DOHH2 (cell line): ENCODE data around the gene ISL2.
A peak's percentile ranks its signal among the peaks of the same experiment; 100 is the strongest.

Experiments
- H3F3A ChIP-seq: fragments of 200-600 bp; sonication (generic), shearing (Covaris generic); 2 replicates; pipeline ENCODE4 v1.6.0; 2016; ENCODE audit warnings: antibody characterized with exemption, mild to moderate bottlenecking; ENCODE audit not compliant: control insufficient read depth, insufficient read depth
- H3K27ac ChIP-seq: fragments of 200-600 bp; sonication (generic); 2 replicates; pipeline ENCODE4 v1.5.1; 2014; ENCODE audit warnings: low read depth, mild to moderate bottlenecking, low read length, moderate library complexity
- H3K27me3 ChIP-seq: fragments of 200-600 bp; sonication (generic); 2 replicates; pipeline ENCODE4 v1.6.1; 2014; ENCODE audit warnings: mild to moderate bottlenecking, low read length, mixed read lengths; ENCODE audit not compliant: control insufficient read depth
- H3K36me3 ChIP-seq: fragments of 200-600 bp; sonication (generic); 2 replicates; pipeline ENCODE4 v1.6.1; 2014; ENCODE audit warnings: mild to moderate bottlenecking, low read length, moderate library complexity, mixed read lengths; ENCODE audit not compliant: control insufficient read depth
- H3K4me1 ChIP-seq: fragments of 200-600 bp; sonication (generic); 2 replicates; pipeline ENCODE4 v1.6.1; 2014; ENCODE audit warnings: mild to moderate bottlenecking, low read length, mixed read lengths; ENCODE audit not compliant: control insufficient read depth
- H3K4me2 ChIP-seq: fragments of 200-600 bp; sonication (generic); 2 replicates; pipeline ENCODE4 v1.6.0; 2014; ENCODE audit warnings: mild to moderate bottlenecking, low read length, moderate library complexity
- H3K4me3 ChIP-seq: fragments of 200-600 bp; sonication (generic); 2 replicates; pipeline ENCODE4 v1.5.1; 2014; ENCODE audit warnings: mild to moderate bottlenecking, low read length, mixed read lengths
- H3K79me2 ChIP-seq: fragments of 200-600 bp; sonication (generic); 2 replicates; pipeline ENCODE4 v1.6.1; 2014; ENCODE audit warnings: mild to moderate bottlenecking, low read length, mixed read lengths; ENCODE audit not compliant: control insufficient read depth
- H3K9me2 ChIP-seq: fragments of 200-600 bp; sonication (generic); replicated peaks from 2 replicates; pipeline ENCODE4 v1.6.1; 2014; ENCODE audit warnings: mild to moderate bottlenecking, low read length, mixed read lengths; ENCODE audit not compliant: control insufficient read depth
- H3K9me3 ChIP-seq: fragments of 200-600 bp; sonication (generic); 2 replicates; pipeline ENCODE4 v1.6.1; 2014; ENCODE audit warnings: antibody characterized with exemption, low read length, mixed read lengths; ENCODE audit not compliant: control insufficient read depth, insufficient read depth
- H4K20me1 ChIP-seq: fragments of 200-600 bp; sonication (generic); 2 replicates; pipeline ENCODE4 v1.6.0; 2014; ENCODE audit warnings: low read depth, mild to moderate bottlenecking, antibody characterized with exemption, low read length, moderate library complexity; ENCODE audit not compliant: control insufficient read depth, insufficient read depth
- CTCF ChIP-seq: fragments of 200-600 bp; sonication (generic); IDR thresholded peaks from one replicate; pipeline ENCODE4 v1.5.1; 2014; ENCODE audit warnings: antibody characterized with exemption, mild to moderate bottlenecking, low read depth, low read length; ENCODE audit not compliant: poor library complexity, severe bottlenecking
- EZH2phosphoT487 ChIP-seq: fragments of 200-600 bp; sonication (generic); IDR thresholded peaks from 2 replicates; pipeline ENCODE4 v1.6.1; 2017; ENCODE audit warnings: borderline replicate concordance, mild to moderate bottlenecking, antibody characterized with exemption, low read length, moderate library complexity, mixed read lengths

ISL2 gene

GRCh38 chr15:76335307-76336253, 993 bp upstream of the ISL2 start:
- H3K36me3 ChIP-seq, result peaks cover 10% of the 10 kb centered on the region
- H3K27me3 ChIP-seq, result peaks cover 7% of the 10 kb centered on the region
- no peaks in the 10 kb centered on the region for H3K9me3 ChIP-seq
- H4K20me1 ChIP-seq, result peaks cover 8% of the 10 kb centered on the region; the same call in 1 of the 2 replicates
- peak overlapping the region; percentile 72 for H3K4me2 ChIP-seq
- peaks cover 39% of the 10 kb centered on the region for H3K79me2 ChIP-seq
- peaks cover 10% of the 10 kb centered on the region for H3F3A ChIP-seq
- no peaks in the 10 kb centered on the region for H3K9me2 ChIP-seq
- peak overlapping the region; percentile 69 for H3K27ac ChIP-seq
- H3K4me3 ChIP-seq, result peak overlapping the region; percentile 90
- TF ChIP-seq EZH2phosphoT487 (no peak), CTCF (no peak)
- peaks cover 42% of the 10 kb centered on the region for H3K4me1 ChIP-seq

DNA sequence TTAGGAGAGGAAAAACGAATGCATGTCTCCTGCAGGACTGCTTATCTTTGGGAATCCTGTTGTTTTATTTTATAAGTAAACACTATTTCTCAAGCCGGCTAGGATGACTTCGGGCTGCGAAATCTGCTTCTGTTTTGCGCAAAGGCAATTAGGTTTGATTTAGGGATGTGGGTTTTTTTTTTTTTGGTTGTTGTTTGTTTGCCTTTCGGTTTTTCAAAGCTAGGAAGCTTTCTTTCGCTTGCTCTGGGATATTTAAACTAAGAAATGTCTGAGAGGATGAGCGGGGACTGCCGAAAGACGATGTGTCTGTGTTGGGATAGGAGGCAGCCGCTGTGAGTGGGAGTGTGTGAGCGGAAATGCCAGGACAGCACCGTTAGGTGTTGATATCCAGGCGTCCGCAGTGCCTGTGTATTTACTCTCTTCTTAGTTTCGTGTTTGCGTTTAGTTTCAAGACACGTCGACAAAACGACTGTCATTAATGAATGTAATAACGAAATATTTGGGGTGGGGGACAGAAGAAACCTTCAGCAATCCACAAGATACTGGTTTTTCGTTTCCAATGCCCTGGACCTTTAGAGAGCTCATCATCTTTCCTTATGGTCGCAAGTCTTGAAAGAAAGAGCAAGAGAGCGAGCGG, 604 bp downstream of the ISL2 start:
- Histone ChIP-seq H3K4me3 (peak overlapping the region; percentile 90), H3K4me2 (peak overlapping the region; percentile 72), H3K36me3 (peaks cover 22% of the 10 kb centered on the region), H3K79me2 (peaks cover 39% of the 10 kb centered on the region), H3K9me3 (no peaks in the 10 kb centered on the region), H3K4me1 (peaks cover 42% of the 10 kb centered on the region), H3F3A (peaks cover 10% of the 10 kb centered on the region), H4K20me1 (peaks cover 8% of the 10 kb centered on the region; the same call in 1 of the 2 replicates), H3K9me2 (no peaks in the 10 kb centered on the region), H3K27ac (peak overlapping the region; percentile 41), H3K27me3 (peaks cover 7% of the 10 kb centered on the region)
- no peak for TF ChIP-seq CTCF
- TF ChIP-seq EZH2phosphoT487, result no peak

DNA sequence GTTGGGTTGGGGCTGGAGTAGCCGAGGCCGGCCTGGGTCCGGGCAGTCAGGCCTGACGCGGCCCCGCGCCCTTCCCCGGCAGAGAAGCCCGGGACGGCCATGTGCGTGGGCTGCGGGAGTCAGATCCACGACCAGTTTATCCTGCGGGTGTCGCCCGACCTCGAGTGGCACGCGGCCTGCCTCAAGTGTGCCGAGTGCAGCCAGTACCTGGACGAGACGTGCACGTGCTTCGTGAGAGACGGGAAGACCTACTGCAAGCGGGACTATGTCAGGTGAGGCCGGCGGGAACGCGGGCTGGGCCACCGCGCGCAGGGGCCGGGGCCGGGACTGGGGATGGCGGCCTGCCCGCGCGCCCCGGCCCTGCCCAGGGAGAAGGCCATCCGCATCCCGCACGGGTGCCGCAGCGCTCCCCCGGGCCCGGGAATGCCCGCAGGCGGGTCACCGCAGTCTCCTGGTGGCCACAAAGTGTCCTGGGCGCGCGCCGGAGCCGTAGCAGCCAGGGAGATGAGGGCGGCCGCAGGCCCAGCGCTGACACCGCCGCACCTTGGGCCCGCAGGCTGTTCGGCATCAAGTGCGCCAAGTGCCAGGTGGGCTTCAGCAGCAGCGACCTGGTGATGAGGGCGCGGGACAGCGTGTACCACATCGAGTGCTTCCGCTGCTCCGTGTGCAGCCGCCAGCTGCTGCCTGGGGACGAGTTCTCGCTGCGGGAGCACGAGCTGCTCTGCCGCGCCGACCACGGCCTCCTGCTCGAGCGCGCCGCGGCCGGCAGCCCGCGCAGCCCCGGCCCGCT, 1.3 kb downstream of the ISL2 start:
- H3K27me3 ChIP-seq, result peaks cover 7% of the 10 kb centered on the region
- peaks cover 8% of the 10 kb centered on the region; the same call in 1 of the 2 replicates for H4K20me1 ChIP-seq
- peaks cover 23% of the 10 kb centered on the region for H3K36me3 ChIP-seq
- TF ChIP-seq EZH2phosphoT487 (no peak), CTCF (no peak)
- H3K27ac ChIP-seq, result peak overlapping the region; percentile 41; the same call in 1 of the 2 replicates
- peaks cover 42% of the 10 kb centered on the region for H3K4me1 ChIP-seq
- peaks cover 10% of the 10 kb centered on the region for H3F3A ChIP-seq
- peaks cover 39% of the 10 kb centered on the region for H3K79me2 ChIP-seq
- no peaks in the 10 kb centered on the region for H3K9me3 ChIP-seq
- H3K4me2 ChIP-seq, result peak overlapping the region; percentile 72
- peak overlapping the region; percentile 90 for H3K4me3 ChIP-seq
- H3K9me2 ChIP-seq, result no peaks in the 10 kb centered on the region
